Gastrocnemius medialis (tissue), 4 donors: Measurements from ENCODE around the gene SNRPN.
"Not testable (repeated sequence)": the region's sequence is repeated elsewhere in the genome, so short reads cannot be mapped to it uniquely, and the experiment has no call there.

Experiments used
- POLR2A ChIP-seq, 2 donors: fragments of 450-650 bp; IDR thresholded peaks; one replicate each; pipeline ENCODE4 v1.6.1; 2017; ENCODE audit warnings: antibody characterized with exemption in 2 of 2, mild to moderate bottlenecking in 2 of 2, moderate library complexity in 2 of 2
- TF ChIP-seq, protein P1 (sequence below), 5 experiments: fragments of 450-650 bp in 3 of 5; fragments of 200-600 bp in 2 of 5; sonication (generic) in 2 of 5; IDR thresholded peaks in 4 of 5; conservative IDR thresholded peaks in 1 of 5; 1 replicate in 4 of 5; 2 replicates in 1 of 5; pipeline ENCODE4 v1.5.1; 2016 to 2019; ENCODE audit warnings: antibody characterized with exemption in 5 of 5, mild to moderate bottlenecking in 3 of 5, moderate library complexity in 3 of 5

DNA sequence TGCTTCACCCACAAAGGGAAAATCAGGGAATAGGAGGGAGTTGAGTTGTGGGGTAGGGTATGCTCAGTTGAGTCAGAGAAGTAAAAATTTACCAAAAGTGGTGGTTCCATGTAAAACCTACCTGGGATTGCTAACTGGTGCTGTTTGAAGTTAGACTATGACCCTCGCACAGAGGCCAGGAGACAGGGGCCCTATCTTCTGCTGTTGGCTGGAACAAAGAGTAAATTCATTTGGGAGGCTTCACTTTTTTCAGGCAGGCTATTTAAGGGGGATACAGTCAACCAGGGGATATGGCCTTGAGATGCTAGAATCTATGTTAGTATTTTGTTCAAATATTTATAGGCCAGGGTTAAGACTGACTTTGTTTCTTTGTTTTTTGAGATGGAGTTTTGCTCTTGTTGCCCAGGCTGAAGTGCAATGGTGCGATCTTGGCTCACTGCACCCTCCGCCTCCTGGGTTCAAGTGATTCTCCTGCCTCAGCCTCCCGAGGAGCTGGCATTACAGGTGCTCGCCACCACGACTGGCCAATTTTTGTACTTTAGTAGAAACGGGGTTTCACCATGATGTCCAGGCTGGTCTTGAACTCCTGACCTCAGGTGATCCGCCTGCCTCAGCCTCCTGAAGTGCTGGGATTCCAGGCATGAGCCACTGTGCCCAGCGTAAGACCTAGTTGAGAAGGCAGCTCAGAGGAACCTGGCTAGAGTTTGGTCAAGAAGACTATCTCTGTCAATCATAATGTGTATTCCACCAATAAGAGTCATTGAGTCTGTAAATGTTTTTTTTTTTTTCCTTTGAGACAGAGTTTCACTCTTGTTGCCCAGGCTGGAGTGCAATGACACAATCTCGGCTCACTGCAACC lies 22.7 kb upstream of the SNRPN start:
- TF ChIP-seq, protein P1, sequence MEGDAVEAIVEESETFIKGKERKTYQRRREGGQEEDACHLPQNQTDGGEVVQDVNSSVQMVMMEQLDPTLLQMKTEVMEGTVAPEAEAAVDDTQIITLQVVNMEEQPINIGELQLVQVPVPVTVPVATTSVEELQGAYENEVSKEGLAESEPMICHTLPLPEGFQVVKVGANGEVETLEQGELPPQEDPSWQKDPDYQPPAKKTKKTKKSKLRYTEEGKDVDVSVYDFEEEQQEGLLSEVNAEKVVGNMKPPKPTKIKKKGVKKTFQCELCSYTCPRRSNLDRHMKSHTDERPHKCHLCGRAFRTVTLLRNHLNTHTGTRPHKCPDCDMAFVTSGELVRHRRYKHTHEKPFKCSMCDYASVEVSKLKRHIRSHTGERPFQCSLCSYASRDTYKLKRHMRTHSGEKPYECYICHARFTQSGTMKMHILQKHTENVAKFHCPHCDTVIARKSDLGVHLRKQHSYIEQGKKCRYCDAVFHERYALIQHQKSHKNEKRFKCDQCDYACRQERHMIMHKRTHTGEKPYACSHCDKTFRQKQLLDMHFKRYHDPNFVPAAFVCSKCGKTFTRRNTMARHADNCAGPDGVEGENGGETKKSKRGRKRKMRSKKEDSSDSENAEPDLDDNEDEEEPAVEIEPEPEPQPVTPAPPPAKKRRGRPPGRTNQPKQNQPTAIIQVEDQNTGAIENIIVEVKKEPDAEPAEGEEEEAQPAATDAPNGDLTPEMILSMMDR (IDR thresholded peaks at IDR 0.05 in 4 of 5, conservative IDR thresholded peaks at IDR 0.05 in 1 of 5): not testable (repeated sequence)
- TF ChIP-seq POLR2A (IDR thresholded peaks at IDR 0.05): not testable (repeated sequence)
